IPS-11a (cell line): ENCODE measurements around the gene BRIP1.
"Not testable (repeated sequence)": the region's sequence is repeated elsewhere in the genome, so short reads cannot be mapped to it uniquely, and the experiment has no call there.

Source experiments
- H3K4me3 ChIP-seq: one replicate; pipeline ENCODE4 v1.5.1; 2013; ENCODE audit warnings: low read depth, low read length, control low read depth

BRIP1 gene

DNA sequence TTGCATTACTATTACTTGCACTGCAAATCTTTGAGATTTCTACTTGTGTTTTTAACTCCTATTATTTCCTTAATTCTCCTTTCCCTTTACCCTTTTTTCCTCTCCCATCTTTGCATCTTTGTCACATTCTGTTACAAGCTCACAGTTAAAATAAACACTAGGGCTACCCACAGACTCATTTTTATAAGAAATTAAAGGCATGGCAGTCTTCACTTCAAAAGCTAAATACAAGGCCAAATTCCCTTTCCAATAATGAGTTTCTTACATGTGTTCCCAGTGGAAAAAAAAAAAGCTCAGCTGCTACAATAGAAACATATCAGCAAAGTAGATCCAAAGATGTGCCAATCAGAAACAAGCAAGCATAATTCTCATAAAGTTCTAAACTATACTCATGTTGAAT is 3.7 kb upstream of the BRIP1 start:
- no peak overlapping the region for H3K4me3 ChIP-seq

DNA sequence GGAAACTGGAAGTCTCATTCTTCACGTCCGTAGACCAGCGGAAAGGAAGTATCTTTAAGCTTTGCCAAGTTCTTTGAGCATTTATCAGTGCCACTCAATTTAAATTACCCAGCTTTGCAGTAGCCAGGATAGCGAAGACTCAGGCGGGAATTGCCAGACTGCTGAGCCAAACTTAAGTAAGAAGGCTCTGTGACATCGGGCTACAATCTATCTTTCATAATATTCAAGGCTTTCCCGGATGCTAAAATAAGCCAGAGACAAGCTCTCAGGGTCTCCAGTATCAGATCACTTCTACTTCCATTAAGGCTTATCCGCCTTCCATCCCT is 436 bp upstream of the BRIP1 start:
- H3K4me3 ChIP-seq: peak overlapping the region; percentile 89

DNA sequence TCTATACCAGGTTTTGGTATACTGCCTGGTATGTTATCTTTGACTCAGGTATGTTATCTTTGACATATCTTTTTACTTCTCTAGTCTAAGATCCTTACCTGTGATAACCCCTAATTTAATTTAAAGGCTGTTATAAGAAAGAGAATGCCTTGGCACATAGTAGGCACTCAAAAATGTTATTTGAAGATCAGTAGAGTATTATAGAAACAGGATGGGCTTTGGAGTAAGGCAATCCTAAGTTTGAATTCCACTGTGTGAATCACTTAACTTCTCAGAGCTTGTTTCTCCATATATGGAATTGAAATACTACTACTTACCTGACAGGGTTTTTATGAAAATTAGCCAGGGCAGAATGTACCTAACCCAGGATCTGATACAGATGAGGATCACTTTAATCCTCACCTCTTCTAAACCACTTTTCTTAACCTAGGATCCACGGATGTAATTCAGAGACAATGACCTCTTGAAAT is 1.2 kb downstream of the BRIP1 start:
- peak overlapping the region; percentile 89 for H3K4me3 ChIP-seq

DNA sequence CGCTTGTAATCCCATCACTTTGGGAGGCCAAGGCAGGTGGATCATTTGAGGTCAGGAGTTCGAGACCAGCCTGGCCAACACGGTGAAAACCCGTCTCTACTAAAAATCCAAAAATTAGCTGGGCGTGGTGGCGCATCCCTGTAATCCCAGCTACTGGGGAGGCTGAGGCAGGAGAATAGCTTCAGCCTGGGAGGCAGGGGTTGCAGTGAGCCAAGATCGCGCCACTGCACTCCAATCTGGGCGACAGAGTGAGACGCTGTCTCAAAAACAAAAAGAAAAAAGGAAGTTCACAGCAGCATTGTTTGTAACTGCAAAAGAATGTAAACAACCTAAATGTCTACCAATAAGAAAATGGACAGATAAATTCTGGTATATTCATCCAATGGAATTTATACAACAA is 2.9 kb downstream of the BRIP1 start:
- H3K4me3 ChIP-seq: not testable (repeated sequence)

DNA sequence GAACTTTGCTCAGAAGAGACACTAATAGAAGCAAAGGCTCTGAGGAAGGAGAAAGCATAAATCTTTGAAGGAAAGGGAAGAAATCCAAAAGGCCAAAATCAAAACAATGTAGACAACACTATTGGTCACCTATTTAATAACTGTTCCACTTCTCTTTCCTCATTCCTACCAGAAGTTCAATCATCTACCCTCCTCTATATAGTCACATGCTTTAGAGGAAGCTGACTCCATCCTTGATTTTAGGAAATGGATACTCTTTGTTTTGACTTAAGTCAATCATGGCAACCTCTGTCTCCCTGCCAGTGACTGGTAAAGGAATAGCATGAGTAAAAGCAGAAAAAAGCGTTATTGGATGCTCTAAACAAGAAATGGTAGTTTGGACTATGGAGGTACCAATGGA is 7.3 kb downstream of the BRIP1 start:
- H3K4me3 ChIP-seq: no peak overlapping the region

DNA sequence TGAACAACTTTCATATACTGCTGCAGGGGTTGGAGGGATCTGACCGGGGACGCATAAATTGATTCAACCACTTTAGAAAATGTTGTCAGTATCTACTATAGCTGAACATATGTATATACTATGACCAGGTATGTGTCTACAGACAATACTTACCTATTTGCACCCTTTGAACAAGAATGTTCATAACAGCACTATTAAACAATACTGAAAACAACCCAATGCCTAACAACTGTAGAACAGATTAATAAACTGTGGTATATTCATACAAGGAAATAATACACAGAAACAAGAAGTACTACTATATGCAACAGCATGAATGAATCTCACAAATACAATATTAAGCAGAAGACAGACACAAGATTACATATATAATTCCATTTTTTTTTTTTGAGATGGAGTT is 10.5 kb downstream of the BRIP1 start:
- H3K4me3 ChIP-seq: no peak overlapping the region

DNA sequence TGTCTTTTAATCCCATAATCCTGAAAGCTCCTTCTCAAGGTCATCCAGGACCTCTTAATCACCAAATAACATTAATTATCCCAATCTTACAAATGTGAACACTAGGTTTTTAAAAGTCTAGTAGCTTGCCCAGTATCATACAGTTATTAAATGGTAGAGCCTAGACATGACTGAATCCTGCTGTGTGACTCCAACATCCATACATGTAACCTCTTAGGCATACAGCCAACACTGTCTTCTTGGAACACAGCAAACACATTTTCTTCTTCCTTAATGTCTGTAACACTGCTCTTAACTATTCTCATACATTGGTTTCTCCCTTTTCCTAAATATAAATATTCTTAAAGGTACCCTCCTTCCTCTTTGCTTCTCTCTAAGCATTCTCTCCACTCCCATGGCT is 13.7 kb downstream of the BRIP1 start:
- no peak overlapping the region for H3K4me3 ChIP-seq

DNA sequence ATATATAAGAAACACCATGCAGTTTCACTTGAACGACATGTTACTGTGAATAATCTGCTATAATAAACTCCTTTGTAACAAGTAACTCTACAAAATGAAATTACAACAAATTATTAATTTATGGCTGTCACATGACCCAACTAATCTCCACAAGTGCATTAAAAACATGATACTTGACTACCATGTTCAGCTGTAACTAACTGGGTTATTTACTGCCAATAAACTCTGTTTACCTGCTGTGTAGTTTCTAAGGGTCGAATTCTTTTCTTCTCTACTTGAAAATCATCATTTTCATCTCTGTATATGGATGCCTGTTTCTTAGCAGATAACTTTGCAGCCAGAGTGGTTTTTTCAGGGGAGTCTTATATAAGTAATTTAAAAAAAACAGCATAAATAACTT is 14.4 kb downstream of the BRIP1 start:
- H3K4me3 ChIP-seq: no peak overlapping the region

DNA sequence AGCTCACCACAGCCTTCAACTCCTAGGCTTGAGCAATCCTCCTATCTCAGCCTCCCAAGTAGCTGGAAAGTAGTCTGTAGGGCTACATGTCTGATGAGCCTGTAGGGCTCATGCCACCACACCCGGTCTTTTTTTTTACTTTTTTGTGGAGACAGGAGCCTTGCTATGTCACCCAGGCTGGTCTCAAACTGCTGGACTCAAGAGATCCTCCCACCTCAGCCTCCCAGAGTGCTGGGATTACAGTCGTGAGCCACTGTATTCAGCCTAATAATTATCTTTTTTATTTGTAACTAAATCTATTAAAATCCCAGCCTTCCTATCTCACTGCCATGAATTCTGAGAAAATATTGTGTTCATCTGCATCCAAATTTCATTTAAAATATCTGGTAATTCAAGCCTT is 15.1 kb downstream of the BRIP1 start:
- no peak overlapping the region for H3K4me3 ChIP-seq

DNA sequence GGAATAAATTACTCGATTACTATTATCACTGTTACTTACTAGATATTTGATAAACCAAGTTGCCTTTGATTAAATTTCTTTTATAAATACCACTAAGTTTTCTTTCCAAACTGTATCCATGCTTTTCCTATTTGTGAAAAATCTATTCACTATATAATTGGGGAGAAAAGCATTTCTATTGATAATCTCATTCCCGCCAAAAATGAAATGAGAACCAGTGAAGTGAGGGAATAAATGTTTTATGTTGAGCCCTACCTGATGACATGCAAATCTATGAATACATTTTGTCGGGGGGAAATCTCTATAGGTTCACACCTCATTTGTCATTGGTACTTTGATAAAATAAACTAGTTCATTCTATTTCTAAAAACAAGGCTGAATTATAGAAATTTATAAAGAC is 15.7 kb downstream of the BRIP1 start:
- H3K4me3 ChIP-seq: no peak overlapping the region

DNA sequence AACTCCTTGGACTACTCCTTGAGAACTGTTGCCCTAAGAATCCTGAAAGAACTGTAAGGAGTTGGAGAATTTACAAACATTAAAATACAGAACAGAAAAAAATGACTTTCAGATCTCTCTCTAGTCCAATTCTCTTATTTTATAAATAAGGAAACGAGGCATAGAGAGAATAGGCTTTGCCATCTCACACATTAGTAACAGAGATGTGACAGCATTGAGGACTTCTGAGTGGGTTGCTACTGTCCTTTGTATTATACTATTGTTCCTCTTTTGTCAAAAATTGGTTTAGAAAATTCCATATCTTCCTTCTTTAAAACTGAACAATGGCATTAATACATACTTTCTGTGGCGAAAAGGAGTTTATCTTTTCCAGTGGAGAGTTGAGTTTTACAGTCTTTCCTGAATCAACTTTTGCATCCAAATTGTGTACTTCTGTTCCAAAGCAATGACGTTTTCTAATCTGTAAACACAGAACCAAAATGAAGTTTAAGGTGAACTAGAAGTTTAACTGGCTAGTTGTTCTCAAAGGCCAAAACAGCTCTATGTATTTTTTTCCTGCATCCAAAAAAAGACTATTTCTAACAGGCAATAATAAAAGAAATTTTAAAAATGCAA is 16.5 kb downstream of the BRIP1 start:
- H3K4me3 ChIP-seq: no peak overlapping the region

DNA sequence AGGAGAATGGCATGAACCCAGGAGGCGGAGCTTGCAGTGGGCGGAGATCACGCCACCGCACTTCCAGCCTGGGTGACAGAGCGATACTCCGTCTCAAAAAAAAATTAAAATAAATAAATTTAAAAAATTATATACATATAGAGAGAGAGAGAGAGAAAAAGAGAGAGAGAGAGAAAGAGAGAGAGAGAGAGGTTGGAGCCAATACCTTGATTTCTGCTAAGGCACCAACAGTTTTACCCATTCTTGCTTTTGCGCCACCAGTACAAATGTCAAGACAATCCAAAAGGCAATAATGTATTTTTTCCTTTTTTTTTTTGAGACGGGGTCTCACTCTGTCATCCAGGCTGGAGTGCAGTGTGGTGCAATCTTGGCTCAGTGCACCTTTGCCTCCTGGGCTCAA is 17.2 kb downstream of the BRIP1 start:
- no peak overlapping the region for H3K4me3 ChIP-seq

DNA sequence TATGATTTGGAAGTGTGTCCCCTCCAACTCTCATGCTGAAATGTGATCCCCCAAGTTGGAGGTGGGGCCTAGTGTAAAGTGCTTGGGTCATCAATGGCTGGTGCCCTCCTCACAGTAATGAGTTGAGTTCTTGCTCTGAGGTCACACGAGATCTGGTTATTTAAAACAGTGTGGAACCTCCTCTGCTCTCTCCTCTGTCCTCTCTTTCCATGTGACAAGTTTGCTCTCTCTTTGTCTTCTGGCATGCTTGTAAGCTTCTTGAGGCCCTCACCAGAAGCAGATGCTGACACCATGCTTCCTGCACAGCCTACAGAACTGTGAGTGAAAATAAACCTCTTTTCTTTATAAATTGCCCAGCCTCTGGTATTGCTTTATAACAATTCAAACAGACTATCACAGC is 19.9 kb downstream of the BRIP1 start:
- H3K4me3 ChIP-seq: no peak overlapping the region

DNA sequence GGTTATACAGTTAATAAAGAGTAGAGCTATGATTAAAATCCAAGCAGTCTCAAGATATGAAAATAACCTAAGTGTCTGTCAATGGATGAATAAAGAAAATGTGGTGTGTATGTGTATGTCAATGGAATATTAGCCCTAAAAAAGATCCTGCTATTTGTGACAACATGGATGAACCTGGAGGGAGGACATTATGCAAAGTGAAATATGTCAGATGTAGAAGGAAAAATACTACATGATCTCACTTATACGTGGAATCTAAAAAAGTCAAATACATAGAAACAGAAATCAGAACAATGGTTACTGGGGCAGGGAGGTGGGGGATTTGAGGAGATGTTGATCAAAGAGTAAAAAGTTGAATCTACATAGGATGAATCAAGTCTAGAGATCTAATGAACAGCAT is 20.4 kb downstream of the BRIP1 start:
- no peak overlapping the region for H3K4me3 ChIP-seq

DNA sequence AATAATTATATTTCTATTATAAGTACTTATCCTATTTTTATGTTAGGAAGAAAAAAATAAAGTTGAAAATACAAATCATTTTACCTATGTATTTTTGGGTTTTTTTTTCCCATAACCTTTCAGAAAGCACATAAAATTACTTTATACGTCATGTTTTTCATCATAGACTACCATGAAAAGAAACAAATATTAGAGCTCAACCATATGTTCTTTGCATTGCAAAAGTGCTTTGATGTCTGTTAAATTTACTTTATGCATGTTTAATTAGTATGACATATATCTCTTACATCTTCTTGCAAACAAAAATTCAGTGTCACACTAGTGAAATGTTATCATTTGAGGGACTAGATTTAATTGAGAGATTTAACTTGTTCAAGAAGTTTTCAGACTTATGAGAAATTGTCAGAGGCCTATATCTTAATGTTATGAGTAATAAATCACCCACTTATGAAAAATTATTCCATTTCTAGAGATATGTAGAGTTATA is 24.0 kb downstream of the BRIP1 start:
- H3K4me3 ChIP-seq: no peak overlapping the region

DNA sequence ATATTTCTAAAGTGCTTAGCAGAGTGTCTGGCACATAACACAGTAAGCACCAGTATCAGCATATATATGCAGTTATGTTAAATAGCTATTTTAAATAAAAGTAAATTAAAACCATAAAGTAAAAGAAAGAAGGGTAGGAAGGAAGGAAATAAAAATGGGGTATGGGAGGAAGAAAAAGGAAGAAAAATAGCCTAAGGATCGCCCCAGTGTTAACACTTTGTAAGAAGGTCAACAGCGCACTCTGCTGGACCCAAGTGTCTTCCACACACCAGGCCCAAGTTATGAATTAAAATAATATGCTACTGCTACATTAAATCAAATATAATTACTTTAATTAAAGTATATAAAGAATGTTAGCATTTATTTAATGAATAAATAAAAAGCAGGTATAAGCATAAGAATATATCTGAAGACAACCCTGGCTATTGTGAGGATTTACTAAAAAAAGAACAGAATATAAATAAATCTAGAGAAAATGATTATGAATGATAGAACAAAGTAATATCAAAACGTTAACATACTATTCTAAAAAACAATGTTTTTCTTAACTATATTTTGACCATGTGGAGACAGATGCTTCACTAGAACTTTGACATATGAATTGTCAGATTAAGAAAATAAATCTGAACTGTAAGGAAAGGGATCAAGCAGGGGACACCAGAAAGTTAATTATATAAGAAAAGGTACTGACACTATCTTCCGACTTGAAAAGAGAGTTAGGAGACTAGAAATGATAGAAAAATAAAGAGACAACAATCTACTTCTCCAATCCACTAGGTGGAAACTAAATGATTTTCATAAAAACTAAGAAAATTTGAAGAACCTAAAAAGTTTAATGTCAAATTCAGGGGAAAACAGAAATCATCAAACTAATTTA is 25.9 kb downstream of the BRIP1 start:
- H3K4me3 ChIP-seq: no peak overlapping the region

DNA sequence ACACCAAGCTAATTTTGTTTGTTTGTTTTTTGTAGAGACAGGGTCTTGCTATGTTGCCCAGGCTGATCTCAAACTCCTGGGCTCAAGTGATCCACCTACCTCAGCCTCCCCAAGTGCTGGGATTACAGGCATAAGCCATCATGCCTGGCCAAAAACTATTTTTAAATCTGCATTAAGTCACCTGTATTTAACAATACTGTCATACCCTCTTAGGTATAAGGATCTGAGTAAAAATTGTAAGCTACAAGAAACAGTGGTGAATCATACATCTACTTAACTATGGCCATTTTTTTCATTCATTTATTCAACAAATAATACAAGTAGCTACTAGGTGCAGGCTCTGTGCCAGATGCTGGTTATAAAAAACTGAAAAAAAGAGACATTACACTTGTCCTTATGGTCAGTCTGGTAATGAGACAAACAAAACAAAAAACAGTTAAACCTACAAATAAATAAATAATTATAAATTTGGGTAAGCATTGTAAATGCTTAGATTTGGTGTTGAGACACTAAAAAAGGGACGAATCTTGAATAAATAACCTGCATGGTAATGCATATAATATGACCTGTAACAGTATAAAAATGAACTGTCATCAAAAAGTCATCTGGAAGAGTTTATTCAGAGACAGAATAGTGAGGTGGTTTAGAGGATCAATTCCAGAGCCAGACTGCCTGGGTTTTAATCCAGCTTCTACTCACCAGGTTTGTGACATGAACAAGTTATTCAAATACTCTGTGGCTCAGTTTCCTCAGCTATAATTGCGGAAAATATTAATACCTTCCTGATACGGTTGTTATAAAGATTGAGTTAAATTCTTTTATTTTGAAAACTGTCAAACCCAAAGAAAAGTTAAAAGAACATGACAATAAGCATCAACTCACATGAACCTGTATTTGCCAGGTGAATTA is 26.8 kb downstream of the BRIP1 start:
- H3K4me3 ChIP-seq: no peak overlapping the region

DNA sequence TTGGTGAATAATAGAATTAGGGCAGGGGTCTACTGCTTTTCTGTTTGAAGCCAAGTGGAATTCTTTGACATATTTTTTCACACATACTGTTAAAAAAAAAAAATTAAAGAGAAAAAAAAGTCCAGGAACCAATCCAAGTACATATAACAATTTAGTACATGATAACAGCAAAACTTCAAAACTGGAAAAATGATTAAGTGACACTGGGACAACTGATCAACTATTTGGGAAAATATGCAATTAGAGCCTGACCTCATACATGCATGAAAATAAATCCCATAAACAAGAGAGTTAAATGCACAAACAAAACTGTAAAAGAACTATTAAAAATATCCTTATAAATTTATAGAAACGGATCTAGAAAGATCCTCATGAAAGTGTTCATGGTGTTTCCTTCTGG is 27.7 kb downstream of the BRIP1 start:
- no peak overlapping the region for H3K4me3 ChIP-seq

DNA sequence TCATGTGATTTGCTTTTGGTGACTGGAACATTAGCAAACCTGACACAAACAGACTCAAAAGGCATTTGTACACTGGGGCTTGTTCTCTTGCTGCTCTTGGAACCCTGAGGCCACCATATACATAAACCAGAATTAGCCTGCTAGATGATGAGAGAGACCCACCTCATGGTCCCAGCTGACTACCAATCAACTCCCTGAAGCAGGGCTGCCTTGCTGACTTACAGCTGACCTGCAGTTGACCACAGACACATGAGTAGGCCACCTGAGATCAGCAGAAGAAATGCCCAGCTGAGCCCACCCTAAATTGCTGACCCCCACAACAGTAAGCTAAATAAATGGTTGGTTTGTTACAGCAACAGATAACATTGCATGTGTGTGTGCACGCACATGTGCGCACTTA is 28.7 kb downstream of the BRIP1 start:
- H3K4me3 ChIP-seq: no peak overlapping the region

DNA sequence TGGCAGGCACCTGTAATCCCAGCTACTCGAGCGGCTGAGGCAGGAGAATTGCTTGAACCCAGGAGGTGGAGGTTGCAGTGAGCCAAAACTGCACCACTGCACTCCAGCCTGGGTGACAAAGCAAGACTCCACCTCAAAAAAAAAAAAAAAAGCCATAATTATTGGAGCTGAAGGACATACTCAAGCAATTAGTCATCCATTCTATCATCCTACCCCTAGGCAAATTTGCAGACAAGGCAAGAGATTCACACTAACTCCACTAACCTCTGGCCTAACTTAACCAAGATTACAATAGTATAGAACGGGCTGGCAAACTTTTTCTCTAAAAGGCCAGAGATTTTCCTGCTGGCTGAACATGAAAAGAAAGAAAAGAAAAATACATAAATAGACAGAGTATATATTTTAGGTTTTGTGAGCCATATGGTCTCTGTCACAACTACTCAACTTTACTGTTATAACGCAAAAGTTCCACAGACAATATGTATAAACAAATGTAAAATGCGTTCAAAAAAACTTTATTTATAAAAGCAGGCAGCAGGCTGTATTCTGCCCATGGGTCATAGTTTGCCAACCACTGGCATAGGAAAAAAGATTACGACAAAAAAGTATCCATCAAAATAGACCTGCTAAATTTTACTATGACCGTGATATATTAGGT is 29.7 kb downstream of the BRIP1 start:
- H3K4me3 ChIP-seq: no peak overlapping the region

DNA sequence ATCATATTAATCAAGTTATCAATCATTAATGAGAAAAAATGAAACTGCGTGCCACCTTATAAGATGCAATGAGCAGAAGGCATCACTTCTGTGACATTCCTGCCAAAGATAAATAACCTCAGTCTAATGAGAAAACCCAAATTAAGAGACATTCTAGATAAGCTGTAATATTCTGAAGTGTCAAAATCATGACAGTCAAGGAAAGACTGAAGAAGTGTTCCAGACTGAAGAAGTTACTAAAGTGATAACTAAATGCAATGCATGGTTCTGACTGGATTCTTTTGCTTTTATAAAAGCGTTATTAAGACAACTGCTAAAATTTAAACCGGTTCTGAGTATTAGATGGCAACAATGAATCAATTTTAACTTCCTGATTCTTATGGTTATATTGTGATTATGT is 30.9 kb downstream of the BRIP1 start:
- H3K4me3 ChIP-seq: no peak overlapping the region
